22Rv1 (cell line): ENCODE measurements around the gene KCTD5.
"Not testable (repeated sequence)": the region's sequence is repeated elsewhere in the genome, so short reads cannot be mapped to it uniquely, and the experiment has no call there.

Experiments
- CTCF ChIP-seq: fragments of 450-650 bp; IDR thresholded peaks from 2 replicates; pipeline ENCODE4 v1.5.1; 2017; ENCODE audit warnings: mild to moderate bottlenecking
- ZFX ChIP-seq: fragments of 450-650 bp; IDR thresholded peaks from 2 replicates; pipeline ENCODE4 v1.6.1; 2017; ENCODE audit warnings: antibody characterized with exemption, borderline replicate concordance

- not testable (repeated sequence) for TF ChIP-seq CTCF, ZFX
Measured at GRCh38 chr16:2686075-2686474, 3.8 kb downstream of the KCTD5 start.
